GM19351 (cell line): Measurements from ENCODE around the gene ATR.
"Not testable (repeated sequence)": the region's sequence is repeated elsewhere in the genome, so short reads cannot be mapped to it uniquely, and the experiment has no call there.

Source experiments
- ATAC-seq: cut with Tn5 transposase; IDR thresholded peaks from one replicate; pipeline ENCODE4 v1.9.1; 2021; ENCODE audit warnings: mild to moderate bottlenecking, moderate library complexity; ENCODE audit not compliant: unreplicated experiment

ATR gene

GRCh38 chr3:142578329-142579223 is at the start of gene ATR:
TSS of gene ATR (minus strand) at chr3:142578733. CDS start at chr3:142578704, 29 bp downstream.
- peak; percentile 92 for ATAC-seq

DNA sequence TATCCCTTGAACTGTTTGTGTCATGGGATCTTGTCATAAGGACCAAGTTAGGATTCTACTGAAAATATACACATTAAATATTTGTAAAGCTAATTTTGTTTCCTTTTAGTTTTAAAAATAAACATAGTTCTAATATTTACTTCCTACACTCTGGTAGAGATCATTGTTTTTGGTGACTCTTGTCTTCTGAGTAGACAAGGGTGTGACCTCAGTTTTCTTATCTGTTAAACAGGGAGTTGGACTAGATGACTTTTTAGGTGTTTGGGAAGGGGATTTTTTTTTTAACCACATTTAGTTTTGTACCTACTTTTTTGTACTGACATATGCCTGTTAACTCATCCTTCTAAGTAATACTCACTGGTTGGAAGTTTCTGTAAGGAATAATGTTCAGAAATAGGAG is 48.4 kb upstream of the ATR start:
- no peak for ATAC-seq

DNA sequence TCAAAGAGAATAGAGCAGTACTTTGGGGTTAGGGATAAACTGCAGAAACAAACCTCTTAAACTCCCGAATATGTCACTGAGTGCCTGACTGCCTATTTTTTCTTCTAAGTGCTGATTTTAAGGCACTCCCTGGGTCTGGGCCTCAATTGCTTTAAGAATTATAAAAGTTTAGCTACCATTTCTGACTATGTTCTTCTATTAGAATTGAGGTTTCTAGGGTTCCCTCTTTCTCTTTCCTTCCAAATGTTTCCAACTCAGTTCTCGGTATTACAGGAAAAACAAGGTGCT is 46.6 kb upstream of the ATR start:
- ATAC-seq: no peak

GRCh38 chr3:142624341-142625152 is 46.0 kb upstream of the ATR start:
- ATAC-seq: no peak

DNA sequence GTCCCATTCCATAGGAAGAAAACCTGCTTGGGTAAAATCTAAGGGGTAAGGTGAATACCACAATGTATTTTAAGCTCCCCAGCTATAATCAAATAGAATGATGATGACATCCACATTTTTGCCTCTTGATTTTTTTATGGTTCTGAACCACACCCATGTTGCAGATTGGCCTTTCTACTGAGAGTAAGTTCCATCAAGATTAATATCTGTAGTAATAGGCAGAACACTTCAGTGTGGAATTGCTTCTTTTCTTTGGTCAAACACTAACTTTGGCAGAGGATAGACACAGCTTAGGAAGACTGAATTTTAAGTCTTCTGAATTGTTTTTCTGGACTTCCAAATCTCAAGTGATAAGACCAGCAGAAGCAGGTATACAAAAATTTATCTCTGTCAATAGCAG is 44.7 kb upstream of the ATR start:
- no peak for ATAC-seq

DNA sequence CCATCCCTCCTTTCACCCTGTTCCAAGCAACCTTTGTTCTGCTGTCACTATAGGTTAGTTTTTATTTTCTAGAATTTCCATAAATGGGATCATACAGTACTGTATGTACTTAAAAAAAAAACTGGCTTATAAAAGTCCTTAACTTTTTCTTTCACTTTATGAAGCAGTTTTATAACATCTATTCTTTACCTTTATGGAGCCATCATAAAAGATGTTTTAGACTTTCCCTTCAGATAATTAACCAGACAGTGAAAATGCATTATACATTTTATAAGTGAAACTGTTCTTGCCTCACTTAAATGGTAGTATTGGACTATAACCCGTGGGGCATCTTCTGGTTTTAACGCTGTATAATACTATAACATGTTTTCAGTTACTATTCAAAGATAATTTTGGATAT is 43.9 kb upstream of the ATR start:
- no peak for ATAC-seq

DNA sequence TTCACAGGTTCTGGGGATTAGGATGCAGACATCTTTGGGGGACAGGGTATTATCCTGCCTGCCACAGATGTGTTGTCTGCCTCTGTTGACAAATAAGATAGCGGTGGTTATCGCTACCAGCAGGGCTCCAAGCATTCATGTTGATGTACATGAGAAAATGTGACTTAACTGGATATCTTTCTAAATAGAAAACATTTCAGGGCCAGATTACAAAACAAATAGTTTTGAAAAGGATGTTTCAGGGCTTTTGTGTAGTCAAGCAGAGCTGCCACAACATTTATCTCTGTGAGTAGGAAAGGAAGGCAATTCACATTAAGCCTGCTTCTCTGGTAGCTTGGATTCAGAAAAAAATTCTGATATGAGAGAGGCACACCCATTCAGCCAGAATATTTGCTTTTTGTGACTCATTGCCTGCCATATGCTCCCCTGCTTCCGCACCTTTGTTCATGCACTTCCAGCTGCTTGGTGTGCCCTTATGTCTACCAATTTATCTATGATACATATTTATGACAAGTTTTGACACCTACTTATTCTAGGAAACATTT is 40.5 kb upstream of the ATR start:
- no peak for ATAC-seq

GRCh38 chr3:142615171-142615570 is 36.6 kb upstream of the ATR start:
- no peak for ATAC-seq

GRCh38 chr3:142614059-142614626 is 35.6 kb upstream of the ATR start:
- no peak for ATAC-seq

DNA sequence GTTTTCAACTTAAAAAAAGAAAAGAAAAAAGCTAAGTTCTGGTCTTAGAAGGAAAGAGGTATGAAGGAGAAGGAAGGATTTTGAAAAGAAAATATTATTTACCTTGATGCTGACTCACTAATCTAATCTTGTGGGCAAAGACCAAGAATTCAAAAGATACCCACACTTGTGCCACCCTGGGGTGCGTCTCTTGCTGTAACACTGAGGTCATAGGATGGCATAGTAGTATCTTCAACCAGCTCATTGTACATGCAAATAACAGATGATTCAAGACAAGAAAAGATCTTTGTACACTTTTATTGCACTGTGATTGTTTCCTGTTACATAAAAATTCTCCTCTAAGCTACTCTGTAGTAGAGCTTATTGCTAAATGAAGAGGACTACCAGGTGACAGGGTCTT is 35.0 kb upstream of the ATR start:
- ATAC-seq: no peak

DNA sequence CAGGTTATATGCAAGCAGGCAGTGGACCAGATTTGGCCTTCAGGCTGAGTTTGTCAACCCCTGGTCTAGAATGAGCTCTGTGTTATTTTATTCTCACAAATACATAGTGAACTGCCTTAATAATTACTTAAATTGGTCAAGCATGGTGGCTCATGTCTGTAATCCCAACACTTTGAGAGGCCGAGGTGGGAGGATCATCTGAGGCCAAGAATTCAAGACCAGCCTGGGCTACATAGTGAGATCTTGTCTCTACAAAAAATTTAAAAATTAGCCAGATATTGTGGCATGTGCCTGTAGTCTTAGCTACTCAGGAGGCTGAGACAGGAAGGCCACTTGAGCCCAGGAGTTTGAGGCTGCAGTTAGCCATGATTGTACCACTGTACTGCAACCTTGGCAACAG is 32.7 kb upstream of the ATR start:
- no peak for ATAC-seq

DNA sequence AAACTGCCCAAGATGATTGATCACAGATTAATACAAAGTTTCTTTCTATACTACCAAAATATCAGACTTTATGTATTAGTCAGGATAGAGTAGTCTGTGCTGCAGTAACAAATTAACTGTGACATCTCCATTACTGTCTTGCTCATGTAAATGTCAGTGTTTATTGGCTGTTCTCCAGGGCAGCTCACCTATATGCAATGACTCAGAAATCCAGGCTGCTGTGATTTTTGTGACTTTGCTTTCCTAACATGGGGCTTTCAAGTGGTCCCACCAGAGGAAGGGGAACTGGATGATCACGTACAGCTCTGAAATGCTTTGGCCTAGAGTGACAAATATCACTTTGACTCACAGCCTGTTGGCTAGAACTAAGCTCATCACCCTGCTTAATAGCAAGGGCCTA is 30.6 kb upstream of the ATR start:
- ATAC-seq: no peak

DNA sequence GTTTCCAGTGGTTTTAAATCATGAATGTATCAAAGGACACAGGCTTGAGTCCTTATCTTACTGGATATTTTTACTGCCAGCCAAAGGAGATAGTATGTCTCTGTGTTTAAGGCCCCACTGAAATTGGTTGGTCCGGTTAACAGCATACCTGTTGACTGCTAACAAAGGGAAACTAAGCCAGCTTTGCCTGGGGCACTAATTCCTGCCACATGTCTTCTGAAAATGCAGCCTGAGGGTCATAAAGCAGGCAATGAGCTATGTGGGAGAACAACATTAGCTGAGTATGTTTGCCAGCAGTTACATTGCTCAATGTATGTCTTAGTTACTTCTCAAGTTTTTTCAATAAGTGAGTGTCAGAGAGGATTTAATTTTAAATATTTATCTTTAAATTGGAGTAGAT is 30.1 kb upstream of the ATR start:
- ATAC-seq: no peak

DNA sequence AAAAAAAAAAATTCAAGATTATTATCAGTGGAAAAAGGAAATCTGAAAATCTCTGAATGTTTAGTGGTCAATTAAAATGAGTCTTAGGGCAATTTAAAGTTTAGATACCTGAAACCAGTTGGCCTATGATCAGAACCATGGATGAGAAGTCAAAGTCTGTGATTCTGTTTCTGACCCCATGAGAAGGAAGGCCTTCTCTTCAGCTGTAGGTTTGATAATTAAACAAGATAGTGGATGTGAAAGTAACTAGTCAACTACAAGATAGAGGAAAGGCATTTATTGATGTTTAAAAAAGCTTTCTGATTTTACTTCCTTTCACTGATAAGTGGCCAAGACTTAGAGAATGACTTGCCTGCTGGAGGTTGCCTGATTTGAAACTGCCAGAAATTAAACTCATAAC is 26.4 kb upstream of the ATR start:
- ATAC-seq: no peak

DNA sequence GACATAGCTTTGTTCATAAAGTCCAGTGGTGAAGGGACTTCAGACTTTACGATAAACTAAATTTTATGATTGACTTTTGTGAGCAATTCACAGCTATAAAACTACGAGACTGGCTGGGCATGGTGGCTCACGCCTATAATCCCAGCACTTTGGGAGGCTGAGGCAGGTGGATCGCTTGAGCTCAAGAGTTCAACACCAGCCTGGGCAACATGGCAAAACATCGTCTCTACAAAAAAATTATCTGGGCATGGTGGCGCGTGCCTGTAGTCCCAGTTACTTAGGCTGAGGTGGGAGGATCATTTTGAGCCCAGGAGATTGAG is 24.8 kb upstream of the ATR start:
- not testable (repeated sequence) for ATAC-seq

DNA sequence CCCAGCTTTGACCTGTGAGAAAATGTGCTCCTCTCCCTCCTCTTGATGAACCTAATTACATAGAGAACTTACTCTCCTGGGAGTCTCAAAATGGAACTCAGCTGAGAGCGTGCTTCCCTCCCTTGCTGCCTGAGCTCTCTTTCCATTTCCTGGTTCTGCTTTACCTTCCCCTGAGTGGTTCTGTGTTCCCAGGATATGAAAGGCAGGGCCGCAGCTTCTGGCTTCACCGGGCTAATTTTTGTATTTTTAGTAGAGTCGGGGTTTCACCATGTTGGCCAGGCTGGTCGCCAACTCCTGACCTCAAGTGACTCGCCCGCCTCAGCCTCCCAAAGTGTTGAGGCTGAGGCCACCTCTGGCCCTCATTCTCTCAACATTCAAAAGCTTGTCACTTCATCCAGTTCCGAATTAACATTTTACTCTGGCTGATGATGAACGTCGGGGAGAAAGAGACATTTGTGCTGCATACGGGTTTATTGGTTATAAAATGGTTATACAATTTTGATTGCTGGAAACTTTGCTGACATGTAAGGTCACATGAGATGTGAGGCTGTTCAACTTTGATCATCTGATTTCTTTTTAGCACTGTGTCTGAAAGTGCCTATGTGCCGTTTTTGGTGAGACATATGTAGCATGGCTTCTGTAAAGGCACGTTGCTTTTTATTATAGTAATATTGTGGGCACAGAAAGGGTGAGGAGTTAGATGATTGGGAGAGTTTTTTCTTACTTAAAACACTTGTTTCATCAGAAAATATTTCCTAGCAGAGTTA is 24.3 kb upstream of the ATR start:
- ATAC-seq: no peak

DNA sequence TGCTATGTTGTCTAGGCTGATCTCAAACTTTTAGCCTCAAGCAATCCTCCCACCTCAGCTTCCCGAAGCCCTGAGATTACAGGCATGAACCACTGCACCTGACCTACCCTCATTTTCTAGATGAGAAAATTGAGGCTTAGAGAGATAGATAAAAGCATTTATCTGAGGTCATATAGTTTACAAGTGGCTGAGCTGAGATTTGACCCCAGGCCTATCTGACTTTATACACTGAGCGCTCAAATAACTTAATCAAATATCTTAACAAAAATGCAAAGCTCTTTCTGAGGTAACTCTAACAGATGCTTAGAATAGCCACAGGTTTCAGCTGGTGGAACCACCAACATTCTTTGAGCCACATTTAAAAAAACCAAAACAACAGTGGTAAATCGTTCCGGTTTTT is 23.2 kb upstream of the ATR start:
- ATAC-seq: no peak

DNA sequence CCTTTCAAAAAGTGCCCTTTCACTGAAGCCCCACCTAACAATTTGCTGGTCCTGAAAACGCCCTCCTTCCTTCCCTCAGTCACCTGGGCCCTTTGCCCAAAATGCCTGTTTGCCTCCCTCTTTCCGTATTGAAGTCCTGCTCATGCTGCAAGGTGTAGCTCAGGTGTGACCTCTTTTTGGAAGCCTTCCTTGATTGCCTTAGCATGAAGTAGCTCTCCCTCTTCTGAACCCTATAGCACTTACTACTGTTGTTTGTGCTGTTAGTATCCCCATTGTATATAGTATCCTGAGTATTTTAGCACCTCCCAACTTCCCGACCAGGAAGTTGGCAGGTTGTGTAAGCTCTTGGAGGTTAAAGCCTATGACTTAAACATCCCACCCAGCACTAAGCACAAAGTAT is 19.4 kb upstream of the ATR start:
- no peak for ATAC-seq

GRCh38 chr3:142596726-142597088 is 18.2 kb upstream of the ATR start:
- no peak for ATAC-seq

GRCh38 chr3:142595951-142596725 is 17.6 kb upstream of the ATR start, which contains the start of gene PLS1:
TSS of gene PLS1 (plus strand) at chr3:142596393. CDS start at chr3:142664238, 67,845 bp downstream.
- ATAC-seq: peak; percentile 81
